GM12872 (cell line): Measurements from ENCODE around the gene SLC5A12.

Experiments
- CTCF ChIP-seq: IDR thresholded peaks from 3 replicates; pipeline ENCODE4 v1.5.1; 2011; ENCODE audit warnings: low read depth, mild to moderate bottlenecking, low read length, moderate library complexity; ENCODE audit not compliant: insufficient read depth

SLC5A12 gene

GRCh38 chr11:26761361-26761809 is 39.5 kb upstream of the SLC5A12 start:
- no peak for TF ChIP-seq CTCF

- TF ChIP-seq CTCF: no peak
Observed at GRCh38 chr11:26757995-26758394, 36.1 kb upstream of the SLC5A12 start.

GRCh38 chr11:26755762-26756161 is 33.9 kb upstream of the SLC5A12 start:
- TF ChIP-seq CTCF: no peak

GRCh38 chr11:26753723-26754504 is 32.1 kb upstream of the SLC5A12 start:
- TF ChIP-seq CTCF: peak; percentile 62

GRCh38 chr11:26749927-26750326 is 28.1 kb upstream of the SLC5A12 start:
- no peak for TF ChIP-seq CTCF

GRCh38 chr11:26743622-26744021 is 21.8 kb upstream of the SLC5A12 start:
- no peak for TF ChIP-seq CTCF

- TF ChIP-seq CTCF: no peak
Observed at GRCh38 chr11:26742966-26743365, 21.1 kb upstream of the SLC5A12 start.
